DOHH2 (cell line): Measurements from ENCODE around the gene BCL11B.

Experiments
- H3F3A ChIP-seq: fragments of 200-600 bp; sonication (generic), shearing (Covaris generic); 2 replicates; pipeline ENCODE4 v1.6.0; 2016; ENCODE audit warnings: antibody characterized with exemption, mild to moderate bottlenecking; ENCODE audit not compliant: control insufficient read depth, insufficient read depth
- H3K27ac ChIP-seq: fragments of 200-600 bp; sonication (generic); 2 replicates; pipeline ENCODE4 v1.5.1; 2014; ENCODE audit warnings: low read depth, mild to moderate bottlenecking, low read length, moderate library complexity
- H3K27me3 ChIP-seq: fragments of 200-600 bp; sonication (generic); 2 replicates; pipeline ENCODE4 v1.6.1; 2014; ENCODE audit warnings: mild to moderate bottlenecking, low read length, mixed read lengths; ENCODE audit not compliant: control insufficient read depth
- H3K36me3 ChIP-seq: fragments of 200-600 bp; sonication (generic); 2 replicates; pipeline ENCODE4 v1.6.1; 2014; ENCODE audit warnings: mild to moderate bottlenecking, low read length, moderate library complexity, mixed read lengths; ENCODE audit not compliant: control insufficient read depth
- H3K4me1 ChIP-seq: fragments of 200-600 bp; sonication (generic); 2 replicates; pipeline ENCODE4 v1.6.1; 2014; ENCODE audit warnings: mild to moderate bottlenecking, low read length, mixed read lengths; ENCODE audit not compliant: control insufficient read depth
- H3K4me2 ChIP-seq: fragments of 200-600 bp; sonication (generic); 2 replicates; pipeline ENCODE4 v1.6.0; 2014; ENCODE audit warnings: mild to moderate bottlenecking, low read length, moderate library complexity
- H3K4me3 ChIP-seq: fragments of 200-600 bp; sonication (generic); 2 replicates; pipeline ENCODE4 v1.5.1; 2014; ENCODE audit warnings: mild to moderate bottlenecking, low read length, mixed read lengths
- H3K79me2 ChIP-seq: fragments of 200-600 bp; sonication (generic); 2 replicates; pipeline ENCODE4 v1.6.1; 2014; ENCODE audit warnings: mild to moderate bottlenecking, low read length, mixed read lengths; ENCODE audit not compliant: control insufficient read depth
- H3K9me2 ChIP-seq: fragments of 200-600 bp; sonication (generic); replicated peaks from 2 replicates; pipeline ENCODE4 v1.6.1; 2014; ENCODE audit warnings: mild to moderate bottlenecking, low read length, mixed read lengths; ENCODE audit not compliant: control insufficient read depth
- H3K9me3 ChIP-seq: fragments of 200-600 bp; sonication (generic); 2 replicates; pipeline ENCODE4 v1.6.1; 2014; ENCODE audit warnings: antibody characterized with exemption, low read length, mixed read lengths; ENCODE audit not compliant: control insufficient read depth, insufficient read depth
- H4K20me1 ChIP-seq: fragments of 200-600 bp; sonication (generic); 2 replicates; pipeline ENCODE4 v1.6.0; 2014; ENCODE audit warnings: low read depth, mild to moderate bottlenecking, antibody characterized with exemption, low read length, moderate library complexity; ENCODE audit not compliant: control insufficient read depth, insufficient read depth
- EZH2phosphoT487 ChIP-seq: fragments of 200-600 bp; sonication (generic); IDR thresholded peaks from 2 replicates; pipeline ENCODE4 v1.6.1; 2017; ENCODE audit warnings: borderline replicate concordance, mild to moderate bottlenecking, antibody characterized with exemption, low read length, moderate library complexity, mixed read lengths
- TF ChIP-seq, protein P1 (sequence below): fragments of 200-600 bp; sonication (generic); IDR thresholded peaks from one replicate; pipeline ENCODE4 v1.5.1; 2014; ENCODE audit warnings: antibody characterized with exemption, mild to moderate bottlenecking, low read depth, low read length; ENCODE audit not compliant: poor library complexity, severe bottlenecking

BCL11B gene

DNA sequence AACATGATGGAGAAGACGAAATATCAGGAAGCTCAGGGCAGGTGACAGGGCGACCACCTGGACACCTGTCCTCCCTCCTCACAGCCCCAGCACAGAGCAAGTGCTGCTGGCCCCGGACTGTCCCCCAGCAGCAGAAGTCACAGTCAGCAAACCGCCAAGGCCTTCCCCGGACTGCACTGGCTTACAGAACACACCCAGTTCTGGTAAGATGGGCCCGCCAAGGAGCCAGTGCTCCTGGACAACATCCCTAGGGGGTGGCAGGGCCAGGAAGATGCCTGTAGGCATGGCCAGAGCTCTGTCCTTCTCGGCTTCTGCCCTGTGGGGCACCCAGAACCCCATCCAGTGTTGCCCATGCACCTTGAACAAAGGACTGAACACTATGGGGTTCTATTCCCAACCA is 77.9 kb downstream of the BCL11B start:
- Histone ChIP-seq H3F3A (no peaks in the 10 kb centered on the region), H3K27me3 (no peaks in the 10 kb centered on the region), H3K4me1 (no peaks in the 10 kb centered on the region), H3K4me2 (no peak overlapping the region), H3K4me3 (no peak overlapping the region), H3K36me3 (no peaks in the 10 kb centered on the region), H3K9me2 (no peaks in the 10 kb centered on the region), H3K9me3 (no peaks in the 10 kb centered on the region), H4K20me1 (no peaks in the 10 kb centered on the region), H3K79me2 (no peaks in the 10 kb centered on the region), H3K27ac (no peak overlapping the region)
- TF ChIP-seq EZH2phosphoT487: no peak
- TF ChIP-seq, protein P1, sequence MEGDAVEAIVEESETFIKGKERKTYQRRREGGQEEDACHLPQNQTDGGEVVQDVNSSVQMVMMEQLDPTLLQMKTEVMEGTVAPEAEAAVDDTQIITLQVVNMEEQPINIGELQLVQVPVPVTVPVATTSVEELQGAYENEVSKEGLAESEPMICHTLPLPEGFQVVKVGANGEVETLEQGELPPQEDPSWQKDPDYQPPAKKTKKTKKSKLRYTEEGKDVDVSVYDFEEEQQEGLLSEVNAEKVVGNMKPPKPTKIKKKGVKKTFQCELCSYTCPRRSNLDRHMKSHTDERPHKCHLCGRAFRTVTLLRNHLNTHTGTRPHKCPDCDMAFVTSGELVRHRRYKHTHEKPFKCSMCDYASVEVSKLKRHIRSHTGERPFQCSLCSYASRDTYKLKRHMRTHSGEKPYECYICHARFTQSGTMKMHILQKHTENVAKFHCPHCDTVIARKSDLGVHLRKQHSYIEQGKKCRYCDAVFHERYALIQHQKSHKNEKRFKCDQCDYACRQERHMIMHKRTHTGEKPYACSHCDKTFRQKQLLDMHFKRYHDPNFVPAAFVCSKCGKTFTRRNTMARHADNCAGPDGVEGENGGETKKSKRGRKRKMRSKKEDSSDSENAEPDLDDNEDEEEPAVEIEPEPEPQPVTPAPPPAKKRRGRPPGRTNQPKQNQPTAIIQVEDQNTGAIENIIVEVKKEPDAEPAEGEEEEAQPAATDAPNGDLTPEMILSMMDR: no peak

DNA sequence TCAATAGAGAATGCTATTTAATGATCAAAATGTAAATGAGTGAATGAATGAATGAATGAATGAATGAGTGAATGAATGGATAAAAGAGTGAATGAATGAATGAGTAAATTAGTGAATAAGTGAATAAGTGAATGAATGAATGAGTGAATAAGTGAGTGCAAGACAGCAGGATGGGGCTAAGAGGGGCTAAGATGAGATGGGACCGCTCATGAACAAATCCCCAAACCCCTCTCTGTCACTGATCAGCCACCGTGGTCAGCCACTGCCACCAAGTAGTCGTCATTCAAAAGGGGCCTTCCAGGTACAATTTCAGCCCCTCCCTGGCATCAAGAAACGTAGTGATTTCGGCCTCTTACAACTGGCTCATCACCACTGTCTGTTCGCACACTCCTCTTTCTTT is 79.2 kb downstream of the BCL11B start:
- no peaks in the 10 kb centered on the region for H3K9me3 ChIP-seq
- no peaks in the 10 kb centered on the region for H3K4me1 ChIP-seq
- no peak overlapping the region for H3K4me2 ChIP-seq
- TF ChIP-seq, protein P1: no peak
- TF ChIP-seq EZH2phosphoT487: no peak
- H3K79me2 ChIP-seq: no peaks in the 10 kb centered on the region
- no peaks in the 10 kb centered on the region for H3K36me3 ChIP-seq
- no peak overlapping the region for H3K4me3 ChIP-seq
- H4K20me1 ChIP-seq: no peaks in the 10 kb centered on the region
- no peak overlapping the region for H3K27ac ChIP-seq
- H3K9me2 ChIP-seq: no peaks in the 10 kb centered on the region
- no peaks in the 10 kb centered on the region for H3K27me3 ChIP-seq
- H3F3A ChIP-seq: no peaks in the 10 kb centered on the region

DNA sequence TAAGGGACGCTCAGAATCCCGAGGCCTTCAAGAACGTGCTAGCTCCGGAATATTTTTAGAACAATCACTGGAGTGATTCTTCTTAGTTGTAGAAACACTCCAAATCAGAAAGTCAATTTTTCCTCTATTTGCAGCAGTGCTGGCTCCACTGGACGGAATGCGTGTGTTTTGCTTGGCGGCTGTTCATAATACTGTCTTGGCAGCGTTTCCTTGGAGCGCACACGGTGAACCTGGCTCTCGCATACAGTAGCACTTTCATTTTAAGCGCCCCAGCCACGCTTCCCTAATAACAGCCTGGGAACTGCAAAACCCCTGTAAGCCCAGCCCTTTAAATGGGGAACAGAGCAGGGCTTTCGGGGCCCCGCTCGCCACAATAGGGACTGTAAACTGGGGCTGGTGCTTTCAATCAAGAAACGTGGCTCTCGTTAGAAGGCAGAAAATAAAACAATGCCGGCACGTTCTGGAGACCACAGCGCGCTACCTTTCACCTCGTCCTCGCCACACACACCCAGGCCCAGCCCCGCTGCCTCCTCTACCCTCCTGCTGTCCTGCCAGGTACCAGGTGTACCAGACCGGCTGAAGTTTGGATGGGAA is 79.9 kb downstream of the BCL11B start:
- Histone ChIP-seq H3K79me2 (no peaks in the 10 kb centered on the region), H3K4me2 (no peak overlapping the region), H3K9me3 (no peaks in the 10 kb centered on the region), H3K9me2 (no peaks in the 10 kb centered on the region), H3F3A (no peaks in the 10 kb centered on the region), H3K27me3 (no peaks in the 10 kb centered on the region), H3K4me1 (no peaks in the 10 kb centered on the region), H3K27ac (no peak overlapping the region), H3K4me3 (no peak overlapping the region), H4K20me1 (no peaks in the 10 kb centered on the region), H3K36me3 (no peaks in the 10 kb centered on the region)
- TF ChIP-seq, protein P1: no peak
- no peak for TF ChIP-seq EZH2phosphoT487
